Ovary (tissue), 9 donors: ENCODE measurements around the gene RGR. TPM values are rescaled to one million over a fixed set of nuclear protein-coding genes. Genes with fewer than 3 reads are reported as not detected.

Source experiments
- DNase-seq, 5 donors: peaks; one replicate each; pipeline ENCODE4 v3.0.0-alpha.2; 2019 to 2020
- H3K27ac ChIP-seq, 2 donors: fragments of 200-600 bp; one replicate each; pipeline versions ENCODE4 v1.5.1 to v1.8.0; 2019 to 2022
- H3K27me3 ChIP-seq: fragments of 200-600 bp; one replicate; pipeline ENCODE4 v1.8.0; 2022
- H3K36me3 ChIP-seq: fragments of 200-600 bp; sonication (generic); one replicate; pipeline ENCODE4 v1.5.1; 2019
- H3K4me1 ChIP-seq: one replicate; pipeline ENCODE4 v1.8.1; 2013; ENCODE audit warnings: mild to moderate bottlenecking, moderate library complexity; ENCODE audit not compliant: insufficient read depth
- H3K4me3 ChIP-seq: fragments of 200-600 bp; sonication (generic); one replicate; pipeline ENCODE4 v1.5.1; 2017
- H3K9me3 ChIP-seq, 2 donors: fragments of 200-600 bp in 1 of 2; sonication (generic) in 1 of 2; one replicate each; pipeline versions ENCODE4 v1.5.1 to v1.8.1; 2013 to 2019; ENCODE audit warnings: mild to moderate bottlenecking in 1 of 2, moderate library complexity in 1 of 2
- CTCF ChIP-seq, 3 donors: fragments of 450-650 bp in 2 of 3; fragments of 200-600 bp in 1 of 3; IDR thresholded peaks; one replicate each; pipeline versions ENCODE4 v1.5.1 to v1.8.0; 2016 to 2022; ENCODE audit warnings: antibody characterized with exemption in 3 of 3, mild to moderate bottlenecking in 1 of 3
- EP300 ChIP-seq: sonication (generic); formaldehyde crosslinking; IDR thresholded peaks from one replicate; pipeline ENCODE4 v1.6.1; 2017; ENCODE audit warnings: antibody characterized with exemption
- POLR2A ChIP-seq: fragments of 450-650 bp; IDR thresholded peaks from one replicate; pipeline ENCODE4 v1.6.1; 2017; ENCODE audit warnings: antibody characterized with exemption, mild to moderate bottlenecking, moderate library complexity
- WGBS, 3 donors: extraction: QIAGEN DNeasy Blood & Tissue Kit in 1 of 3; methylation state at CpG; one replicate each; pipeline versions ENCODE4 v1.1.5 to v1.1.7; 2013 to 2017; 5-methylcytosine and 5-hydroxymethylcytosine counted together
- intact Hi-C, 4 donors: fragments of 100-400 bp; cut with DNase I; formaldehyde crosslinking; loops; one replicate each; pipeline versions ENCODE4 v1.11.0 to v1.15.1; 2022 to 2023
- polyA plus RNA-seq, 2 donors: library from polyadenylated mRNA; stranded (reverse); fragments of 200-250 nt in 1 of 2; fragments of 350-450 nt in 1 of 2; fragmentation: Illumina TruSeq in 1 of 2; extraction: RNeasy Lipid Tissue Mini Kit (QIAGEN cat#74804) in 1 of 2; gene quantifications; one replicate each; pipeline ENCODE4 v1.2.3, GENCODE V29; 2013 to 2014
- total RNA-seq, 7 donors: library from RNA; depleted of rRNA in 2 of 7; stranded (reverse); fragments of >200 nt in 2 of 7; fragmentation: NEBNext Ultra II Directional in 3 of 7; extraction: Animal tissue kit (Norgen Biotek cat#: 25700) in 3 of 7; gene quantifications; one replicate each; pipeline versions ENCODE4 v1.1.0 to v1.2.4, GENCODE V29; 2016 to 2023
- donor health status: DM: no; HTN: no; CAD: no; lungs with moderate emphysema.
- donor health status: DM: no; HTN: no; CAD: no.
- donor health status: Bipolar disorder and iron deficiency.
- donor health status: DM: yes; HTN: yes; CAD: no.
- donor health status: DM: no; HTN: no; CAD: no.
- donor health status: DM: yes; HTN: yes; CAD: no.

Gene RGR
- total and polyA plus RNA-seq, 9 donors: not detected

DNA sequence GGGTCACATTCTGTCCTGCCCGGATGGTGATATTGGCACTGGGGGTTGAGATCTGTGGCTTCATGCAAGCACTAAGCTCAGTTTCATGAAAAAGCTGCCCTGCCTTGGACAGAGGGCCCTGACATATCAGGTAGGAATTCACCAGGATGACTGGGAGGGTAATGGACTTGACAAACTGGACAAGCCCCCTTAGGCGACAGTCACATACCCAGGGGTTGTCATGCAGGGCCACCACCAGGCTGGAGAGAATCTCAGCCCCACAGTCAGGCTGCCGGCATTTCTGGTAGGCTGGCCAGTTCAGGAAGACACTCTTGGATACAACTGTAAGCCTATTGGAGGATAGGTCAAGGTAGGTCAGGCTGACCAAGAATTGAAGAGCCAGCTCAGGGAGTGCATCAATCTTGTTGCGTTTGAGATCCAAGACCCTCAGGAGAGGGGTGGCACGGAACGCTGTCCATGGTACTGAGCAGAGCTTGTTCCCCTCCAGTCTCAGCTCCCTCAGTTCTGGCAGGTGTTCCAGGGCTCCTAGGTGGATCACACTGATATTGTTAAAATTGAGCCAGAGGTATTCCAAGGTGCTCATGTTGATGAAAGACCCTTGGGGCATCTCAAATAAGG is 20.3 kb upstream of the RGR start:
- Histone ChIP-seq H3K27me3 (no peaks in the 10 kb centered on the region), H3K9me3 (no peaks in the 10 kb centered on the region), H3K4me1 (no peaks in the 10 kb centered on the region), H3K4me3 (no peak overlapping the region), H3K36me3 (no peaks in the 10 kb centered on the region), H3K27ac (no peak overlapping the region)
- intact Hi-C loops: no loop called here
- no peak for DNase-seq
- TF ChIP-seq CTCF (IDR thresholded peaks at IDR 0.05) (no peak), EP300 (no peak), POLR2A (no peak)
- 49 to 51% (median 49%) methylated on average over 6 of the region's 6 CpGs for WGBS, 3 donors

DNA sequence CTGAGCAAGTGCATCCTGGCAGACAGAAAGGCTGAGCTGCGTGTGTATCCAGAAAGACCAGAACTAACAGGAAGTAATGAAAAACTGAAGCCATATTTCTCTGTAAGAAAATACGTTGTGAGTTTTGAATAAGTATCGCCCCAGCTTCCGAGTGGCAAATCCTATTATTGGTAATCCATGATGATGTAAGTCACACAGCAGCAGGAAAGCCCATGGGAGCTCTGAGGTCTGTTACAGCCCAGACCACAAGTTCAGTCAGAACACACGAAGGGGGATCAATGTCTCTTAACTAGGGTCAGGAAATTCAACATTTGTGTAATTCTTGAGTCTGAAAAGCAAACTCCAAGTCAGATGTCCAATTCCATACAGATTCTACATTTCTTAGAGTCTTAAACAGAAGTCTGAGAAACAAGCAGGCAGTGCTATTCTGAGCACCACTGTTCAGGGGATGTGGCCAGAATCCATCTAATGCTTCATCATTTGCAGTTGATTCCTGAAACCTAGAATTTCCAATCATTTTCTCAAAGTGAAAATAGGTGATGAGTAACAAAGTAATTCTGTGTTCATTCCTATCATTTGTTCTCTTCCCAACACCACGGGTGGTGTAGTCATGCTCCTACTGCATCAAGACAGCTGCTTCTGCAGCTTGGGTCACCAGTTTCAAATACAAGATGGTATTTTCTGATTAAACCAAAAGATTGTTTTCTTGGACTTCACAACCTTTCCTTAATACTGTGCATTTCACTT is 19.3 kb upstream of the RGR start, which contains the start of gene LRIT2:
LRIT2 (minus strand) TSS at position 118 of the 747 bp plus-strand sequence; CDS start at position 94, 24 bp downstream.
- no peak for DNase-seq
- intact Hi-C loops: no loop called here
- no peak for TF ChIP-seq CTCF (IDR thresholded peaks at IDR 0.05)
- no peak for TF ChIP-seq EP300
- no peak for TF ChIP-seq POLR2A
- no peaks in the 10 kb centered on the region for H3K36me3 ChIP-seq
- no peak within 1 kb of the TSS for H3K4me3 ChIP-seq
- no peaks in the 10 kb centered on the region for H3K4me1 ChIP-seq
- WGBS, 3 donors: 61 to 74% (median 71%) methylated on average over 6 of the region's 6 CpGs
- no peaks in the 10 kb centered on the region for H3K27me3 ChIP-seq
- H3K27ac ChIP-seq: no peak within 1 kb of the TSS
- no peaks in the 10 kb centered on the region for H3K9me3 ChIP-seq

GRCh38 chr10:84226616-84227015 is 18.2 kb upstream of the RGR start:
- Histone ChIP-seq H3K9me3 (no peaks in the 10 kb centered on the region), H3K27ac (no peak overlapping the region), H3K36me3 (no peaks in the 10 kb centered on the region), H3K27me3 (no peaks in the 10 kb centered on the region), H3K4me3 (no peak overlapping the region), H3K4me1 (no peaks in the 10 kb centered on the region)
- intact Hi-C loops: no loop called here
- WGBS, 3 donors: 62 to 72% (median 71%) methylated on average over 3 of the region's 3 CpGs
- TF ChIP-seq EP300 (no peak), POLR2A (no peak), CTCF (IDR thresholded peaks at IDR 0.05) (no peak)
- no peak for DNase-seq

DNA sequence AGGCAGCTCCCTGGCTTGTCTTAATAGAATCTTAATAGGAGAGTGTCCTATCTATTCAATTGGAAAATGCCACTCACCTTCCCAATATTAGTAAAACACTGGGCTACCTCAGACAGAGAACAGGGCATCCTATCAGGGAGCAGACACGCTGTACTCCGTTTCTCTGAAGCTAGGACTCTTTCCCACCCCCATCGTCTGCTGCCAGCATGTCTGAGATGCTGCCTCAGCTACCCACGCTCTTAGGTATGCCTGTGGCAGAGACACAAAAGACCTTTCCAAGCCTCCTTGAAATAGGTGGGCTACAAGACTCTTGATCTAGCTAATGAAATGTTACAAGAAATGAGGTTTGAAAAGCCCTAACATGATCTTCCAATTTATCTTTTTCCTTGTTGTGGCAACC is 17.0 kb upstream of the RGR start:
- TF ChIP-seq POLR2A: no peak
- TF ChIP-seq CTCF (IDR thresholded peaks at IDR 0.05): no peak
- no peak for TF ChIP-seq EP300
- Histone ChIP-seq H3K4me1 (no peaks in the 10 kb centered on the region), H3K4me3 (no peak overlapping the region), H3K27ac (no peak overlapping the region), H3K36me3 (no peaks in the 10 kb centered on the region), H3K27me3 (no peaks in the 10 kb centered on the region), H3K9me3 (no peaks in the 10 kb centered on the region)
- no peak for DNase-seq
- 51 to 71% (median 60%) methylated on average over 4 of the region's 4 CpGs for WGBS, 3 donors
- intact Hi-C loops: no loop called here
